Central memory CD8-positive, alpha-beta T cell (primary cell): ENCODE results near the gene RCN1.
"Not testable (repeated sequence)": the region's sequence is repeated elsewhere in the genome, so short reads cannot be mapped to it uniquely, and the experiment has no call there.

Source experiments
- ATAC-seq: fragments of 150-1000 bp; cut with Tn5 transposase; replicated peaks from 2 replicates; pipeline ENCODE4 v1.10.0; 2022; ENCODE audit warnings: mild to moderate bottlenecking, moderate FRiP score, moderate number of reproducible peaks; ENCODE audit not compliant: poor library complexity, severe bottlenecking; ENCODE audit errors: extremely low read depth
- DNase-seq, 2 donors: peaks; one replicate each; pipeline ENCODE4 v3.0.0; 2021; ENCODE audit warnings: low spot score in 2 of 2
- H3K27ac Mint-ChIP-seq: one replicate; pipeline ENCODE4 v1.8.0; 2022; ENCODE audit warnings: low read depth, mild to moderate bottlenecking, moderate library complexity, mixed read lengths
- H3K27me3 Mint-ChIP-seq: one replicate; pipeline ENCODE4 v1.8.0; 2022; ENCODE audit warnings: mixed read lengths
- H3K36me3 Mint-ChIP-seq: one replicate; pipeline ENCODE4 v1.8.0; 2022; ENCODE audit warnings: mild to moderate bottlenecking, moderate library complexity, mixed read lengths; ENCODE audit not compliant: insufficient read depth
- H3K4me1 Mint-ChIP-seq: one replicate; pipeline ENCODE4 v1.8.0; 2022; ENCODE audit warnings: mixed read lengths
- H3K4me3 Mint-ChIP-seq: one replicate; pipeline ENCODE4 v1.8.0; 2022; ENCODE audit warnings: mild to moderate bottlenecking, moderate library complexity, mixed read lengths
- H3K9me3 Mint-ChIP-seq: one replicate; pipeline ENCODE4 v1.8.0; 2022; ENCODE audit warnings: mixed read lengths

Gene RCN1

DNA sequence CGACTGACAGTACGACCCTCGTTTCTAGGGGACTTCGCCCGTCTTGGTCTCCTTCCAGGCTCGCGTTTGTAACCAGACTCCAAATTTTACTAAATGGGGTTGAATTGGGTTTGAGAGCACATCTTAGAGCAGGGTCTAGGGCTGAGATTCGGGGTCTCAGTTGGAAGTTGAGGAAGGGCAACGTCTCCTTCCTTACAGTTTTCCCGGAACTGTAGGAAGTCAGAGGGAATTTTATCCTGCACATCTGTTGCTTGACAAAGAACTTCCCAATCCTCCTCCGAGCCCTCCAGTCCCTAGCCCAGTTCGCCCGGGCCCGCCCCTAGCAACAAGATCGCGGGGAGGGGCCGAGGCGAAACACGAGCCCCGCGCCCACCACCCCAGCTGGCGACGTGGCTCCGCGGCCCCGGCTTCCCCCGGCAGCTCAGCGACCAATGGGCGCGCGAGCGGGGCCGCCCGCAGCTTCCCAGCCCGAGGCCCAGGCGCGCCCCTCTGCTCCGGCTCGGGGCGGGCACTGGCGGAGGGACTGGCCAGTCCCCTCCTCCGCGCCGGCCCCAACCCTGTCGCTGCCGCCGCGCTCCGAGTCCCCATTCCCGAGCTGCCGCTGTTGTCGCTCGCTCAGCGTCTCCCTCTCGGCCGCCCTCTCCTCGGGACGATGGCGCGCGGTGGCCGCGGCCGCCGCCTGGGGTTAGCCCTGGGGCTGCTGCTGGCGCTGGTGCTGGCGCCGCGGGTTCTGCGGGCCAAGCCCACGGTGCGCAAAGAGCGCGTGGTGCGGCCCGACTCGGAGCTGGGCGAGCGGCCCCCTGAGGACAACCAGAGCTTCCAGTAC is at the start of gene RCN1:
RCN1 (plus strand) TSS at position 530 of the 826 bp plus-strand sequence; CDS start at position 653, 123 bp downstream.
- peaks cover 9% of the 10 kb centered on the region for H3K36me3 Mint-ChIP-seq
- peak in 1 of 2 donors; percentile 17 for DNase-seq
- no peaks in the 10 kb centered on the region for H3K27me3 Mint-ChIP-seq
- peak; percentile 55 for ATAC-seq
- peak within 1 kb of the TSS; percentile 78 for H3K4me3 Mint-ChIP-seq
- peak within 1 kb of the TSS; percentile 16 for H3K27ac Mint-ChIP-seq
- H3K4me1 Mint-ChIP-seq: peaks cover 32% of the 10 kb centered on the region
- no peaks in the 10 kb centered on the region for H3K9me3 Mint-ChIP-seq

DNA sequence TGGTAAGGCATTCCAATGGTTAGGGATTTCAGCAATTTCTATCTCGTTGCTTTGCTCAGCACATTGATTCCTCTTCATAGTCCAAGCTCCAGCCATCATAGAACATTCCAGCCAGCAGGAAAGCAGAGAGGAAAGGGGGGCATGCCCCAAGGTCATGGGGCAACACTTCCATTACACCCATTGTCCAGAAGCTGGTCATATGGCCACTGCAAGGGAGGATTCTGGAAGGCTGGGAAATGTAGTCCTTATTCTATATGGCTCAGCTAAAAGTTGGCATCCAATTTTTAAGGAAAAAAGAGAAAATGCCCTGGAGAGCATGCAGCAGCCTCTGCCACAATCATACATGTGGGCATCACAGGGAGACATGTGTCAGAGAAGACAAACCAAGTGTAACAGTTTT is 47.1 kb upstream of the RCN1 start:
- Mint-ChIP-seq H3K4me1 (no peaks in the 10 kb centered on the region), H3K36me3 (no peaks in the 10 kb centered on the region), H3K27ac (no peak overlapping the region), H3K4me3 (no peak overlapping the region), H3K27me3 (peaks cover 50% of the 10 kb centered on the region), H3K9me3 (no peaks in the 10 kb centered on the region)
- ATAC-seq: no peak
- no peak for DNase-seq

DNA sequence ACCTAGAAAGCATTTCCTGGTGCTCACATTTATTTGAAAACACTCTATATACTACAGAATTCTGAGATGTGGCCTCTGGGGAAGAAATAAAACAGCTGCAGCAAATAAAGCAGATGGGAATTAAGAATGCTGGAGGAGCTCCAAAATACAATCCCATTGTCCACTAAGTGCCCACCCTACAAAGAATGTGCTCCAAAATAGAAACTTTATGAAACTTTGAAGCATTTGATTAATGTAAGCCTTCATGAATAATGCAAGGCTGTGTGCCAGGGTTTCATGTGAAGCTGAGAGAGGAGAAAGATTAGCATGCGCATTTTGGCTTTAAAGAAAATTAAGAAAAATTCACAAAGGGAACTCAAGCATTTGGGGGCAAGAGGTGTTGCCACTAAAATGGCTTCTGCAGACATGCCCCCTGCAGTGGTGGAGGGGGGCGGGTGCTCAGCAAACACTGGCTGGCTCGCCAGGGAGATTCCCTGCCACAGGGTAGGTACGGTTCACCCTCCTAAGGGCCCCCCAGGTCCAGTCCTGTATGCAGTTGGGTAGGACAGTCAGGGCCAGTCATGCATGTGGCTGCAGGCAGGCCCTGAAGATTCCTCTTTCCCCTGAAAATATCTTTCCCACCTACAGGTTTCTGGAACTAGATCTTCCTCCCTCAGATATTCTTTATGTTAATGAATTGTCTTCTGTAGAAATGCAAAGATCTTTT is 46.6 kb upstream of the RCN1 start:
- no peaks in the 10 kb centered on the region for H3K36me3 Mint-ChIP-seq
- peaks cover 46% of the 10 kb centered on the region for H3K27me3 Mint-ChIP-seq
- no peak overlapping the region for H3K27ac Mint-ChIP-seq
- H3K4me3 Mint-ChIP-seq: no peak overlapping the region
- ATAC-seq (no peak), DNase-seq (no peak)
- no peaks in the 10 kb centered on the region for H3K4me1 Mint-ChIP-seq
- H3K9me3 Mint-ChIP-seq: no peaks in the 10 kb centered on the region

DNA sequence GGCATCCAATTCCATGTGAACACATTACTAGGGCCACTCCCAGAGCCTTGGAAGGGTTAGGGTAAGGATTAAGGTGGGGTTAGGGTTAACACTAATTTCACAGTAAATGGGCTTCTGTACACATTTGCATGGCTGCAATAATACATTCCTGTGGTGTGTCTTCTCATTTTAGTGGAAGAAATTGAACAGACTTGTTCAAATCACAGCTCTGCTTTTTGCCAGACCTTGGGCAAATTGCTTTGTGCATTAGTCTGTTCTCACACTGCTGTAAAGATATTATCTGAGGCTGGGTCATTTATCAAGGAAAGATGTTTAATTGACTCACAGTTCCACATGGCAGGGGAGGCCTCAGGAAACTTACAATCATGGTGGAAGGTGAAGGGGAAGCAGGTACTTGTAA is 45.4 kb upstream of the RCN1 start:
- no peak overlapping the region for H3K4me3 Mint-ChIP-seq
- DNase-seq (no peak), ATAC-seq (no peak)
- H3K9me3 Mint-ChIP-seq: no peaks in the 10 kb centered on the region
- no peaks in the 10 kb centered on the region for H3K4me1 Mint-ChIP-seq
- no peak overlapping the region for H3K27ac Mint-ChIP-seq
- H3K27me3 Mint-ChIP-seq: peaks cover 46% of the 10 kb centered on the region
- no peaks in the 10 kb centered on the region for H3K36me3 Mint-ChIP-seq

DNA sequence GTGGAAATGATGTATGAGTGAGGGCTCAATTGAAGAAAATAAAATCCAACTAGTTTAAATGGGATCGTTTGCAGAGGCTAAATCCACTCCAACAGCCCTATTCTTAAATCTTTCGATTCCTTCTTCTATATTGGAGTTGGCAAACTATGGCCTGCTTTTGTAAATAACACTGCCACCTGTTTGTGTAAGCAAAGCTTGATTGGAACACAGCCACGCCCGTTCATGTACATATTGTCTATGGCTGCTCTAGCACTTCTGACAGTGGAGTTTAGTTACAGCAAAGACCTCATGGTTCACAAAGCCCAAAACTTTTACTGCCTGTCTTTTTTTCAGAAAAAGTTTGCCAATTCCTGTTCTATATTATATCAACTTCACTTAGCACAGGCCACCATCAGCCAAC is 40.6 kb upstream of the RCN1 start:
- H3K9me3 Mint-ChIP-seq: no peaks in the 10 kb centered on the region
- H3K27me3 Mint-ChIP-seq: peaks cover 63% of the 10 kb centered on the region
- H3K4me3 Mint-ChIP-seq: no peak overlapping the region
- no peak for DNase-seq
- no peak overlapping the region for H3K27ac Mint-ChIP-seq
- no peak for ATAC-seq
- no peaks in the 10 kb centered on the region for H3K4me1 Mint-ChIP-seq
- H3K36me3 Mint-ChIP-seq: no peaks in the 10 kb centered on the region

DNA sequence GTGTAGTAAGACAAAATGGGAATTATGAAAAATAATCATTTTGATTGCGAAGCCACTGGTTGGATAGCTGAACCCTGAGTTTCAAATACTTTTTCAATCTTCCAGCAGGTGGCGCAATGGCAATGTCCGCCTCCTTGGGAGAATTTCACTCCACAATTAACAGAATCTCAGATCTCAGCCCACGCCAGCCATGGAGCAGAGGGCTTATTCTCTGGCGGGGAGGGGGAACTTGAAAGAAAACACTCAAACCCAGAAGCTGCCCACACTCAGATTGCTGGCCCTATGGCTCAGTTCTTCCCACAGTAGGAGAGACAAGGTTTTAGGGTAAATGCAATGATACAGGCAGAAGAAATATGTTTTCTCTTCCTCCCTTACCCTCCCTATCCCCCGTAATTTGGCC is 38.7 kb upstream of the RCN1 start:
- Mint-ChIP-seq H3K27ac (no peak overlapping the region), H3K9me3 (no peaks in the 10 kb centered on the region), H3K27me3 (peaks cover 71% of the 10 kb centered on the region), H3K36me3 (no peaks in the 10 kb centered on the region), H3K4me1 (no peaks in the 10 kb centered on the region), H3K4me3 (no peak overlapping the region)
- DNase-seq: peak; percentile 19 to 36
- no peak for ATAC-seq

DNA sequence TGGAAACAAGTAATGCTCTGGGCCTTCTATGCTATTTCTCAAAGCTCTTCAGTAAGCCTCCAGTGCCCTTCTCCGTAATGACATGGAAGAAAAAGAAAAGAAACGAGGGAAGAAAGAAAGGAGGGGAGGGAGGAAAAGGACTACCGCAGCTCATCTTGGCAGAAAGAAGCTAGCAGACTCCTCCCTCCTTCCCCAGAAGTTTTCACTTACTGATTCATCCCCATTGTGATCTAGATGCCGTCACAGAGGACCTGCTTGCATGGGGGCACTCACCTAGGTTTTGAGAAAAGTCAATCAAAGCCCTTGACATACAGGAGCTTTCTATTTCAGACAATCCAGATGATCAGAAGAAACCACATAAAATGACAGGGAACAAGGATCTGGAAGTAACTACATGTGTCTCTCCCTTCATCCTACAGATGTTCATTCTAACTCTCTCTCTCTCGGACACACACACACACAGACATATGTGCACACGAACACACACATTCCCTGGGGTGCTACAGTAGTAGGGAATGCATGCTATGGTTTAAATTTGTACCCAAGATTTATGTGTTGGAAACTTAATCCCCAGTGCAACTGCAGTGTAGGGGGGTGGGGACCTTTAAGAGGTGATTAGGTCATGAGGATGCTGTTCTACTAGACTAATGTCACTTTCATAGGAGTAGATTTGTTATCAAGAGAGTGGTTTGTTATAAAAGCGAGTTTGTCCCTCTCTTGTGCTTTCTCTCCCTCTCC is 37.6 kb upstream of the RCN1 start:
- ATAC-seq (no peak), DNase-seq (no peak)
- H3K9me3 Mint-ChIP-seq: no peaks in the 10 kb centered on the region
- peaks cover 75% of the 10 kb centered on the region for H3K27me3 Mint-ChIP-seq
- H3K4me3 Mint-ChIP-seq: no peak overlapping the region
- H3K27ac Mint-ChIP-seq: no peak overlapping the region
- H3K36me3 Mint-ChIP-seq: no peaks in the 10 kb centered on the region
- no peaks in the 10 kb centered on the region for H3K4me1 Mint-ChIP-seq

DNA sequence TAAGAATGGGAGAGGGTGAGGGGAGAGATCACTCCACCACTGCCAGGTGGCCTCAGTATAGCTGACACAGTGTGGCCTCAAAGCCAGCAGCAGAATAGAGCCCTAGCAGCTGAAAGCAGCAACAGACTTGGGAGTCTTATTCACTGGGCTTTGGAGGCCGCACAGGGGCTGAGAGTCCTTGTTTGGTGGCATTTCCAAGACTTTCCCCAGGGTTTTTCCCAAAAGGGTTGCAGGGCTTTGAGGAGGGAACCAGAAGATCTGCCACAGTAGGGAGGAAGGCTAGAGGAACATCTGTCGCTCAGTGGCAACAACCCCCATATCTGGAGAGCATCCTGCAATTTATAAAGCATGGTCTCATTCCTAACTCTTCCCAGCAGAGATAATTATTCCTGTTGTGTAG is 35.0 kb upstream of the RCN1 start:
- H3K36me3 Mint-ChIP-seq: no peaks in the 10 kb centered on the region
- H3K4me1 Mint-ChIP-seq: no peaks in the 10 kb centered on the region
- H3K27me3 Mint-ChIP-seq: peaks cover 57% of the 10 kb centered on the region
- ATAC-seq (no peak), DNase-seq (no peak)
- H3K27ac Mint-ChIP-seq: no peak overlapping the region
- H3K4me3 Mint-ChIP-seq: no peak overlapping the region
- H3K9me3 Mint-ChIP-seq: no peaks in the 10 kb centered on the region

DNA sequence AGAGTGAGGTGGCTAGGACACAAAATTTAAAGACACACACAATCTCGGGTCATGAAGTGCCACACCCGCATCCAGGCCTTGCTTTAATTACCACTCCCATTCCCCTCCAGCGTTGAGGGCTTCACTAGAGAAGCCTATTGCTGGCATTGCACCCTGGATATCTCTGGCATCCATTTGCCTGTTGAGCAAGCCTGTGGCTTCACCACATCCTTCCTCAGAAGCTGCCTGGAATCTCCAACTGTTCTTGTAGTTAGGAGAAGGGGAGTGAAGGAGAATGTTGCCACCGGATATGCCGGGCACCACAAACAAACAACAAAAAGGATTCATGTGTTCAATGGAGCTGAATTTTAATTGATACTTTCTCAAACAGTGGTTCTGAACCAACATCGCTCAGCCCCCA is 34.4 kb upstream of the RCN1 start:
- no peak overlapping the region for H3K4me3 Mint-ChIP-seq
- no peaks in the 10 kb centered on the region for H3K4me1 Mint-ChIP-seq
- ATAC-seq (no peak), DNase-seq (no peak)
- no peaks in the 10 kb centered on the region for H3K36me3 Mint-ChIP-seq
- H3K9me3 Mint-ChIP-seq: no peaks in the 10 kb centered on the region
- peaks cover 51% of the 10 kb centered on the region for H3K27me3 Mint-ChIP-seq
- H3K27ac Mint-ChIP-seq: no peak overlapping the region

DNA sequence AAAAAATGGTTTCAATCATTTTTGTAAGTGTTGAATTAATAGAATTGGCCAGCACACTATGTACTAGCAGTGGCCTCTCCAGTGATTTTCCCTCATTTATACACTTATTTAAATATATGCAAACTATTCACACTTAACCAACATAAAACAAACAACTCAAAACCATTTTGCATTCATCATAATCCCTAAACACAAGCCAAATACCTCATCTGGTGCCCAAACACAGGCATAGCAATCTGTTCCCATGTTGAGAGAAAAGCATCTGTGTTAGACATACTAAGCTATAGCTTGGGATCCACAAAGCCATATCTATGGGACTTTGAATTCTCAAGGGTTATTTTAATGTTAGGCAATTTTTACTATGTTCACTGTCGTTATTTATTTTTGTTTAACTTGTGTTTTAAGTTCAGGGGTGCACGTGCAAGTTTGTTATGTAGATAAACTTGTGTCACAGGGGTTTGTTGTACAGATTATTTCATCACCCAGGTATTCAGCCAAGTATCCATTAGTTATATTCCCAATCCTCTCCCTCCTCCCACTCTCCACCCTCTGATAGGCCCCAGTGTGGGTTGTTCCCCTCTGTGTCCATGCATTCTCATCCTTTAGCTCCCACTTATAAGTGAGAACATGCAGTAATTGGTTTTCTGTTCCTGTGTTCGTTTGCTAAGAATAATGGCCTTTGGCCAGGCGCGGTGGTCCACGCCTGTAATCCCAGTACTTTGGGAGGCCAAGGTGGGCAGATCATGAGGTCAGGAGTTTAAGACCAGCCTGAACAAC is 31.0 kb upstream of the RCN1 start:
- Mint-ChIP-seq H3K27me3 (peaks cover 29% of the 10 kb centered on the region), H3K4me1 (peaks cover 5% of the 10 kb centered on the region), H3K36me3 (no peaks in the 10 kb centered on the region), H3K4me3 (no peak overlapping the region), H3K27ac (no peak overlapping the region), H3K9me3 (no peaks in the 10 kb centered on the region)
- no peak for DNase-seq
- no peak for ATAC-seq

DNA sequence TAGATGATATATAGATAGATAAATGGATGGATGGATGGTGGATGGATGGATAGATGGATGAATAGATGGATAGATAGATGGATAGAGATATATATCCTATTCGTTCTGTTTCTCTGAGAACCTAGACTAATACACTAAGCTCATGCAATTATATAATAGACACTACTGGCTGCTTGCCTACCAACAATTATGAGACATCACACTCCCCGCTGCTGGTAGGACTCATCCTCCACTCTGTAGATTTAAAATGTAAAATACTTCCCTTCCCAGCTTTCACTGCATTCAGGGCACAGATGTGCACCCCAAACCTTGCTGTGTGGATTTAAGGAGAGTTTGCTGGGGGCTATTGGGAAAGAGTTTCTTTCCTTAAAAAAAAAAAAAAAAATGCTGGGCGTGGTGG is 28.3 kb upstream of the RCN1 start:
- DNase-seq (no peak), ATAC-seq (no peak)
- Mint-ChIP-seq H3K27me3 (peaks cover 24% of the 10 kb centered on the region), H3K4me1 (peaks cover 5% of the 10 kb centered on the region), H3K9me3 (no peaks in the 10 kb centered on the region), H3K27ac (no peak overlapping the region), H3K4me3 (no peak overlapping the region), H3K36me3 (peaks cover 2% of the 10 kb centered on the region)

DNA sequence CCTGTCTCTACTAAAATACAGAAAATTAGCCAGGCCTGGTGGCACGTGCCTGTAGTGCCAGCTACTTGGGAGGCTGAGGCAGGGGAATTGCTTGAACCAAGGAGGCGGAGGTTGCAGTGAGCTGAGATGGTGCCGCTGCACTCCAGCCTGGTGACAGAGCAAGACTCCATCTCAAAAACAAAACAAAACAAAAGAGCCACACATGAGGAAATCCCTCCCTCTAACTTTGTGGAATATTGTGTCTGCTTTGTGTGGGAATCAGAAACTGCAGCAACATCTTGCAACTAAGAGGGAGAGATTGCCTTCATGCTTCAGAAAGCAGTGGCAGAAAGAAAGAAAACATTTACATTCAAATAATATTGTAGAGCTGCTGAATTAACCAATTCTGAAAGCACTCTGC is 27.8 kb upstream of the RCN1 start:
- H3K36me3 Mint-ChIP-seq, ATAC-seq, H3K4me3 Mint-ChIP-seq, DNase-seq, H3K4me1 Mint-ChIP-seq, H3K9me3 Mint-ChIP-seq, H3K27ac Mint-ChIP-seq: not testable (repeated sequence)
- peaks cover 24% of the 10 kb centered on the region for H3K27me3 Mint-ChIP-seq
